HG03460 (cell line): ENCODE data around the gene METTL13.
"Not testable (repeated sequence)": the region's sequence is repeated elsewhere in the genome, so short reads cannot be mapped to it uniquely, and the experiment has no call there.

Experiments
- ATAC-seq: cut with Tn5 transposase; IDR thresholded peaks from one replicate; pipeline ENCODE4 v1.9.1; 2021; ENCODE audit not compliant: unreplicated experiment

The METTL13 gene

DNA sequence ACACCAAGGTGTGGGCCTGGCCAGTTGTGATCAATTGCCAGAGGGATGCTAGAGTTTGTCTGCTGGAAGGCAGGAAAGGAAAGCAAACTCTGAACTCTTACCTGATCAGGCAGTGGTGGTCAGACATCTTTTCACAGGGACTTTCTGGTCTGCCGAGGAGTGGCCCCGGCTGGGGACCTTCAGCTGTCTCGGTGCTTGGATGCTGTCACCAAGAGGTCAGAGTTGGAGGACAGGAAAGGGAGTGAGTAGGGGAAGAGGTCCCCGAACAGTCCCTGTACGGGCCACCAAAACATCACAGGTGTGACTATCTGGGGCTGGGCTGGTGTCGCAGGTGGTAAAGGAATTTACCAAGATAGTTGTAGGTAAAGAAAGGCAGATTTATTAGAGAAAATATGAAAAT lies 17.7 kb upstream of the METTL13 start:
- no peak for ATAC-seq

GRCh38 chr1:171769171-171769570 lies 12.3 kb upstream of the METTL13 start:
- ATAC-seq: no peak

GRCh38 chr1:171769754-171770153 lies 11.7 kb upstream of the METTL13 start:
- no peak for ATAC-seq

DNA sequence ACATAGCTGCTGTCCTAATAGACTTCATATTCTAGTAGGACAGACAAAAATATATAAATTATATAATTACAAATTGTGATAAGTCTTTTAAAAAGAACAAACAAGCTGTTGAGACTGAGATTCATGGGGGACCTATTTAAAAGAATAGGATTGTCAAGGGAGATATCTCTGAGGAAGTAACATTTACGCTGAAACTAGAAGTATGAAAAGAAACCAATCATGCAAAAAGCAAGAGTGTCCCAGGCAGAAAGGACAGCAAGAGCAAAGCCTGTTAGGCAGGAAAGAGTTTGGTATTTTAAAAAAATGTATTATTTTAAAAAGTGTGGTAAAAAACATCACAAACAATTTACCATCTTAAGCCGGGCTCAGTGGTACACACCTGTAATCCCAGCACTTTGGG lies 9.1 kb upstream of the METTL13 start:
- no peak for ATAC-seq

- no peak for ATAC-seq
These were observed 781 bp upstream of the METTL13 start for GRCh38 chr1:171780583-171781175.

DNA sequence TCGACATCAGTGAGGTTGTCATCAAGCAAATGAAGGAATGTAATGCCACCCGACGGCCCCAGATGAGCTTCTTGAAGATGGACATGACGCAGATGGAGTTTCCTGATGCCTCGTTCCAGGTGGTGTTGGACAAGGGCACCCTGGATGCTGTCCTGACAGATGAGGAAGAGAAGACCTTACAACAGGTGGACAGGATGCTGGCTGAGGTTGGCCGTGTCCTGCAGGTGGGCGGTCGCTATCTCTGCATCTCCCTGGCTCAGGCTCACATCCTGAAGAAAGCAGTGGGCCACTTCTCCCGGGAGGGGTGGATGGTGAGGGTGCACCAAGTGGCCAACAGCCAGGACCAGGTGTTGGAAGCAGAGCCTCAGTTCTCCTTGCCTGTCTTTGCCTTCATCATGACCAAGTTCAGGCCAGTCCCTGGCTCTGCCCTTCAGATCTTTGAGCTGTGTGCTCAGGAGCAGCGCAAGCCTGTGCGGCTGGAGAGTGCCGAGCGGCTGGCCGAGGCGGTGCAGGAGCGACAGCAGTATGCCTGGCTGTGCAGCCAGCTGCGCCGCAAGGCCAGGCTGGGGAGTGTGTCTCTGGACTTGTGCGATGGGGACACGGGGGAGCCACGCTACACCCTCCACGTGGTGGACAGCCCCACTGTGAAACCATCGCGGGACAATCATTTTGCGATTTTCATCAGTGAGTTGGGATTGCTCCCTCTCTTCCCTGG lies 2.5 kb downstream of the METTL13 start:
- no peak for ATAC-seq

DNA sequence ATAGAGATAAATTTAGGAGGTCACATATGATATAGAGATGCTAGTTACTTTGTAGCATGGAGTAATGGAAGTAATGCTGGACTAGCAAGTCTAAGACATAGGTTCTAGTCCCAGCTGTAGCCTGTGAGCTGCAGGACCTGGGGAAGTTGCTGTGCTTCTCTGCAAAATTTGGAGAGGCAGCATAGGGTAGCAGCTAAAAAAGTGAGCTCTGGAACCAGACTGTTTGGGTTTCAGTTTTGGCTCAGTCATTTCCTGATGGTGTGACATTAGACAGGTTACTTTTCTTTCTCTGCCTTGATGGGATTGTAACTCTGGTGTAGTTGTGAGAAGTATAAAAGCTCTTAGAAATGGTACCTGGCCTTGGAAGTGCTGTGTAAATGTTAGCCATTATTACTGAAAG lies 3.3 kb downstream of the METTL13 start:
- no peak for ATAC-seq

DNA sequence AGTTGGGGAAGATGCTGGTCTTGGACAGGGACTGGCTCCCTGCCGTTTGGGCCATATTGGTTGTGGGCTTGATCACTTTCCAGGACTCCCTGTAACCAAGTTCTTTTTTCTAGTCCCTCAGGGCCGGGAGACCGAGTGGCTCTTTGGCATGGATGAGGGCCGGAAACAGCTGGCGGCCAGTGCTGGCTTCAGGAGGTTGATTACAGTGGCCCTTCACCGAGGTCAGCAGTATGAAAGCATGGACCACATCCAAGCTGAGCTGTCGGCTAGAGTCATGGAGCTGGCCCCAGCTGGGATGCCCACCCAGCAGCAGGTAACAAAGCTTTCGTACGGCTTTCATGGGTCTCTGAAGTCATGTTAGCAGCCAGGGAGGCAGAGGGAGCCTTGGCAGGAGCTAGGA lies 4.3 kb downstream of the METTL13 start:
- ATAC-seq: no peak

- no peak for ATAC-seq
These were observed 5.1 kb downstream of the METTL13 start for GRCh38 chr1:171786534-171786933.

- ATAC-seq: no peak
These were observed 6.4 kb downstream of the METTL13 start for GRCh38 chr1:171787686-171788480.

- ATAC-seq: no peak
These were observed 7.2 kb downstream of the METTL13 start for GRCh38 chr1:171788696-171789095.

DNA sequence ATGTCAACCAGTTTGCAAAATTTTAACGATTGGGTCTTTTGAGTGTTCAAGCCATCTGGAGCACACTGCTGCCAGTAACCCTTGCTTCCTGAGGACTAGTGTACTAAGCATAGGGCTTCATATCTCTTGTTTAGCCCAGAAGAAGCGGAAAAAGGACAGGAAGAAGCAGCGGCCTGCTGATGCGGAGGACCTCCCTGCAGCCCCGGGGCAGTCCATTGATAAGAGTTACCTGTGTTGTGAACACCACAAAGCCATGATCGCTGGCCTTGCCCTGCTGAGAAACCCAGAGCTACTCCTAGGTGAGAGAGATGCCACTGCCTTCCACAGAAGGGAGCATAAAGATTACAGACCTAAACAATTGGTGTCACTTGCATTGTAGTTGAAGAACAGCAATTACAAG lies 8.9 kb downstream of the METTL13 start:
- no peak for ATAC-seq

DNA sequence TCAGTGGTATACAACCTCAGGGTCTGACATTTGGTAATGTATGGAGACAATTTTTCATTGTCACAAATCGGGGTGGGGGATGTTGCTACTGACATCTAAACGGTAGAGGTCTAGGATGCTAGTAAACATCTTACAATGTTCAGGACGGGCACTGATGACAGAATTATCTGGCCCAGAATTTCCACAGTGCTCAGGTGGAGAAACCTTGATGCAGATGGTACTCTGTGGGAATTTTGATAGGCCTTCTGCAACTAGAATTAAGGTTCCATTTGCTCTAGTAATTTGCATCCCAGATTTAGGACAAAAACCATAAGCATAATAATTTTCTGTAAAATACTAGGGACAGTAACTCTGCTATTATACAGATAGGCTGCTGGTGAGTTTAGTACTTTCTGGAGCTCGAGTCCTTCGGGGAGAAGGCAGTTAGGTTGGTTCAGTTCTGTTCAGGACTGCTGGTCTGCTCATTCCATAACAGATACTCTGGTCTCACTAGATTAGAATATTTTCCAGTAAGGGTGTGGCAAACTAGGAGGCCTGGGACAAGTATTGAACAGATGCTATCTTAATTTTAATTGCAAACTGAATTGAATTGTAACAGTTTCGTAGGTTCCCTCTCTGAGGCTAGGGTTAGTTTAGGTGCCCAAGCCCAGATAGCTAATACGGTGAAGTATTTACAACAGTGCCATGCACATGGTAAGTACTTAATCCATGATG lies 11.4 kb downstream of the METTL13 start:
- ATAC-seq: no peak

GRCh38 chr1:171793636-171794035 lies 12.2 kb downstream of the METTL13 start:
- ATAC-seq: no peak

DNA sequence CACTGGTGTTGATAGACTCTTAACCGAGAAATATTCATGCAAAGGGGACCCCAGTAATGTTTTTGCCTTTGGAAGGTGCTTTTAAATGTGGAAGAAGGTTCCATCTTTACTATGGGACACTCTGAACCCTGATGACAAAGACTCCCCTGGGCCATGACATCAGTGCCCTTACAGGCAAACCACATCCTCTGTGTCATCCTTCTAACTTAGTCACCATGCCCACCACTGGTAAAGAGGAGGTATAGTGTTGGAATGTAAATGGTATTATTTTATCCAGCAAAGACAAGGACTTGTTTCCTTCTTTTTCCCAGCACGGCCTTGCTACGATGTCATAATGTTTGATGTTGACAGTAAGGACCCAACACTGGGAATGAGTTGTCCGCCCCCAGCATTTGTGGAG lies 12.6 kb downstream of the METTL13 start:
- no peak for ATAC-seq

DNA sequence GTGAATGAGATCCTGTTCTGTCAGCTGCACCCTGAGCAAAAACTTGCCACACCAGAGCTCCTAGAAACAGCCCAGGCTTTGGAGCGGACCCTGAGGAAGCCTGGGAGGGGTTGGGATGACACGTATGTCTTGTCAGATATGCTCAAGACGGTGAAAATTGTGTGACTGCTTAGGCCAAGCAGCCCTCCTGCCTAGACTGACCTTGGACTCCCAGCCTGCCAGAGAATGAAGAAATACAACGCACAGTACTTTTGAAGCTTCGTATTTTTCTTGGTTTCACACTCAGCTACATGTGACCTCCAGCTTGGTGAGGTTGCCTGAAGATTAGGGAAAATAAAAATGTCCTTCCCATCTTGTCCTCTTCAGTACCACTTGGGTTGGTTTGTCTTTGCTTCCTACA lies 15.1 kb downstream of the METTL13 start:
- no peak for ATAC-seq

GRCh38 chr1:171798311-171798710 lies 16.9 kb downstream of the METTL13 start:
- no peak for ATAC-seq

DNA sequence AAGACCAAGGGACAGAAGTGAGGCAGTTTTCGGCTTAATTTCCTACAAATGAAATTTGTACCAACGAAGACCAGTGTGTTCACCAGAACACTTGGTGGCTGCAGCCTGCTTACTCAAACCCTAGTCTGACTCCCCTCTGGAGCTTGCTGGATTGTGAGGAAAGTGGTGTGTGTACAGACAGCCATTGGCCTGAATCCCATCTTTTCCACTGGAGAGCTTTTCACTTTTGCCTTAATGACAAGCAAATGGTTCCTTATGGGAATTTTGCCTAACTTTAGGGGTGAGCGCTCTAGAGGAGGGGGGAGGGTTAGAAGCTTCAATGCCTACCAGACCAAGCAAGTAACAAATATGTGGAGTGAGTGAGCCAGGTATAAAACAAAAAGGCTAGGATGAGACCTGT lies 17.3 kb downstream of the METTL13 start:
- no peak for ATAC-seq

GRCh38 chr1:171799166-171799565 lies 17.7 kb downstream of the METTL13 start:
- ATAC-seq: no peak

DNA sequence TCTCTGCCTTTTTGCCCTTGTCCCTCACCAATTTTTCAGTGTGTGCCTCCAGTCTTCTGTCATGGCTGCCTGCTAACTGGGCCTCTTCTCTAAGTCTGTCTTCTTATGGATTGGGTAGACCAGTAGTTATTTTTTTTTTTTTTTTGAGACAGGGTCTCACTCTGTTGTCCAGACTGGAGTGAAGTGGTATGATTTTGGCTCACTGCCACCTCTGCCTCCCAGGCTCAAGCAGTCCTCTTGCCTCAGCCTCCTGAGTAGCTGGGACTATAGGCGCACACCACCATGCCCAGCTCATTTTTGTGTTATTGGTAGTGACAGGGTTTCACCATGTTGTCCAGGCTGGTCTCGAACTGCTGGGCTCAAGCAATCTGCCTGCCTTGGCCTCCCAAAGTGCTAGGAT lies 18.2 kb downstream of the METTL13 start:
- not testable (repeated sequence) for ATAC-seq

DNA sequence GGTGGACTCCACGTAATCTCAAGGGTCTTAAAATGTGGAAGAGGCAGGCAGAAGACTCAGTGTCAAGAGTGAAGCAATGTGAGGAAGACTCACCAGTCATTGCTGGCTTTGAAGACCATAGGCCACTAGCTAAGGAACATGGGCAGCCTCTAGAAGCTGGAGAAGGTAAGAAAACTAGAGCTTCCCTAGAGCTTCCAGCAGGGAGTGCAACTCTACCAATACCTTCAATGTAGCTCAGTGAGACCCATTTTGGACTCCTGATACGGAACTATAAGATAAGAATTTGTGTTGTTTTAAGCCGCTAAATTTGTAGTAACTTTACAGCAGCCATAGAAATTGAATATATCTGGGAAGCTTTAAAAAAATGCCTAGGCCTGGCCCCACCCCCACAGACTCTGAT lies 18.9 kb downstream of the METTL13 start:
- ATAC-seq: no peak

DNA sequence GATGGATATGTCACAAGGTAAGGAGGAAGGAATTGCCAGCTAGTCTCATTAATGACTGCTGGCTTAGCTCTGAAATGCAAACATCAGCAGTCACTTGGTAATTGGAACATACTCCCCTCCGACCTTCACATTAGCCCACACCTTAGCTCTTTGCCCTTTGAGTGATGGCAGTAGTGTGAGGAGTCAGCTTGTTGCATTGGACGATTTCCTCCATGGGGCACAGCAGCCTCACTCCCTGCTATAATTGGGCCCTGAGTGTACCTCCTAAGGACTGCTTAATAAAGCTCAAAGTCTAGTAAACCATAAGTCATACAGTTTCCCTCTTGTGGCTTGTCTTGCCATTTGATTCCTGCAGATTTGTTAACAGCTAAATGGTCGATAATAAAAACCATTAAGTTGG lies 19.4 kb downstream of the METTL13 start:
- no peak for ATAC-seq
